Neural progenitor cell (in vitro differentiated cells): ENCODE measurements around the gene C5AR2.
"Not testable (repeated sequence)": the region's sequence is repeated elsewhere in the genome, so short reads cannot be mapped to it uniquely, and the experiment has no call there.

ENCODE experiments used
- EZH2 ChIP-seq: fragments of 200-600 bp; sonication (generic); IDR thresholded peaks from 2 replicates; pipeline ENCODE4 v1.6.1; 2017; ENCODE audit warnings: antibody characterized with exemption, mild to moderate bottlenecking, moderate library complexity
- EZH2phosphoT487 ChIP-seq: fragments of 200-600 bp; sonication (generic); IDR thresholded peaks from 2 replicates; pipeline ENCODE4 v1.6.1; 2017; ENCODE audit warnings: antibody characterized with exemption
- TF ChIP-seq, protein P1 (sequence below): fragments of 200-600 bp; sonication (generic); IDR thresholded peaks from 2 replicates; pipeline ENCODE4 v1.5.1; 2017; ENCODE audit warnings: antibody characterized with exemption, mild to moderate bottlenecking

GRCh38 chr19:47387623-47388022 lies 55.6 kb downstream of the C5AR2 start:
- TF ChIP-seq, protein P1, sequence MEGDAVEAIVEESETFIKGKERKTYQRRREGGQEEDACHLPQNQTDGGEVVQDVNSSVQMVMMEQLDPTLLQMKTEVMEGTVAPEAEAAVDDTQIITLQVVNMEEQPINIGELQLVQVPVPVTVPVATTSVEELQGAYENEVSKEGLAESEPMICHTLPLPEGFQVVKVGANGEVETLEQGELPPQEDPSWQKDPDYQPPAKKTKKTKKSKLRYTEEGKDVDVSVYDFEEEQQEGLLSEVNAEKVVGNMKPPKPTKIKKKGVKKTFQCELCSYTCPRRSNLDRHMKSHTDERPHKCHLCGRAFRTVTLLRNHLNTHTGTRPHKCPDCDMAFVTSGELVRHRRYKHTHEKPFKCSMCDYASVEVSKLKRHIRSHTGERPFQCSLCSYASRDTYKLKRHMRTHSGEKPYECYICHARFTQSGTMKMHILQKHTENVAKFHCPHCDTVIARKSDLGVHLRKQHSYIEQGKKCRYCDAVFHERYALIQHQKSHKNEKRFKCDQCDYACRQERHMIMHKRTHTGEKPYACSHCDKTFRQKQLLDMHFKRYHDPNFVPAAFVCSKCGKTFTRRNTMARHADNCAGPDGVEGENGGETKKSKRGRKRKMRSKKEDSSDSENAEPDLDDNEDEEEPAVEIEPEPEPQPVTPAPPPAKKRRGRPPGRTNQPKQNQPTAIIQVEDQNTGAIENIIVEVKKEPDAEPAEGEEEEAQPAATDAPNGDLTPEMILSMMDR = not testable (repeated sequence)
- not testable (repeated sequence) for TF ChIP-seq EZH2, EZH2phosphoT487
